IgD-negative memory B cell (primary cell): Measurements from ENCODE around the gene USP10. TPM values are rescaled to one million over a fixed set of nuclear protein-coding genes. Genes with fewer than 3 reads are reported as not detected.
A peak's percentile ranks its signal among the peaks of the same experiment; 100 is the strongest.
"Not testable (repeated sequence)": the region's sequence is repeated elsewhere in the genome, so short reads cannot be mapped to it uniquely, and the experiment has no call there.

Experiments used
- H3K27ac Mint-ChIP-seq, 3 donors: one replicate each; pipeline ENCODE4 v1.8.0; 2020 to 2022; ENCODE audit warnings: mild to moderate bottlenecking in 3 of 3, mixed read lengths in 3 of 3, moderate library complexity in 1 of 3
- H3K27me3 Mint-ChIP-seq: one replicate; pipeline ENCODE4 v1.8.0; 2021; ENCODE audit warnings: mixed read lengths
- H3K36me3 Mint-ChIP-seq: one replicate; pipeline ENCODE4 v1.8.0; 2020; ENCODE audit warnings: mild to moderate bottlenecking, mixed read lengths
- H3K4me1 Mint-ChIP-seq, 3 donors: one replicate each; pipeline ENCODE4 v1.8.0; 2020 to 2022; ENCODE audit warnings: mixed read lengths in 3 of 3, mild to moderate bottlenecking in 1 of 3
- H3K4me3 Mint-ChIP-seq, 4 donors: one replicate each; pipeline ENCODE4 v1.8.0; 2020 to 2022; ENCODE audit warnings: mild to moderate bottlenecking in 4 of 4, mixed read lengths in 4 of 4, moderate library complexity in 3 of 4
- H3K9me3 Mint-ChIP-seq, 3 donors: one replicate each; pipeline ENCODE4 v1.8.0; 2020 to 2021; ENCODE audit warnings: mixed read lengths in 3 of 3, mild to moderate bottlenecking in 1 of 3
- polyA plus RNA-seq: library from polyadenylated mRNA; unstranded; fragments of 300-500 nt; fragmentation: Illumina TruSeq; gene quantifications from one replicate; pipeline ENCODE4 v1.2.3, GENCODE V29; 2021

Gene USP10
- polyA plus RNA-seq, 1 donor from 2014 or later: 95.8 TPM

DNA sequence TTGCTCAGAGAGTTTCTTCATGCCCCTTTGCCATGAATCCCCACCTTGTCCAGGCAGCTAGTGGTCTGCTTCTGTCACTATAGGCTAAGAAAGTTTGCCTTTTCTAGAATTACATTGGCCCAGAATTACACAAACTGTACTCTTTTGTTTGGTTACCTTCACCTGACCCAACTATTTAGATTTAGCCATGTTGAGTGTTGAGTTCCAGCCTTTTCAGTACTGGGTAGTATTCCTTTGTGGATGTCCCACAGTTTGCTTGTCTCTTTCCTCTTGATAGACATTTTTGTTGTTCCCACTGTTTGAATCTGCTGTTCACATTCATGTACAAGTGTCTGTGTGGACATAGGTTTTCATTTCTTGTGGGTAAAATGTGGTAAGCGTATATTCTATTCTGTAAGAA, 22.3 kb downstream of the USP10 start:
- H3K4me3 Mint-ChIP-seq: no peak overlapping the region
- peak overlapping the region in 2 of 3 donors; percentile 50 to 74 for H3K27ac Mint-ChIP-seq

DNA sequence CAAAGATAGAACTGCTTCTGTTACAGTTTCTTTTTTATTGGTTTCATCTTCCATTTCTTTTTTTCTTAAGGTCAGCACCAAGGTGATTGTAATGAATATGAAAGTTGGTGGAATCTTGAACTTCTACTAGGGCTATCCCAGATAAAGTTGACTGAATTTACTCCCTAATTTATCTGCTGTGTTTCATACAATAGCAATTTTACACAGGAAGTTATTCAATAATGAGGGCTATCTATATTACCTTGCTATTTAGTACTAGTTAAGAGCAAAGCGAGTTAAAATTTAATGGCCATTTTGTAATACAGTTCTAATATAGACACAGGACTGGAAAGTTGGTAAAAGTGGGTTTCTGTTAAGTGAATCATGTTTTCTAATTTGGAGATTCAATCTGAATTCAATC, 24.1 kb downstream of the USP10 start:
- Mint-ChIP-seq H3K4me3 (peak overlapping the region in 3 of 4 donors; percentile 30 to 58 (median 42)), H3K36me3 (no peaks in the 10 kb centered on the region)

More for the DNA sequence above, 22.3 kb downstream of the USP10 start:
- Mint-ChIP-seq H3K9me3 (no peaks in the 10 kb centered on the region), H3K4me1 (peaks cover 47 to 65% (median 59%) of the 10 kb centered on the region in 3 donors), H3K27me3 (no peaks in the 10 kb centered on the region), H3K36me3 (peaks cover 4% of the 10 kb centered on the region)

DNA sequence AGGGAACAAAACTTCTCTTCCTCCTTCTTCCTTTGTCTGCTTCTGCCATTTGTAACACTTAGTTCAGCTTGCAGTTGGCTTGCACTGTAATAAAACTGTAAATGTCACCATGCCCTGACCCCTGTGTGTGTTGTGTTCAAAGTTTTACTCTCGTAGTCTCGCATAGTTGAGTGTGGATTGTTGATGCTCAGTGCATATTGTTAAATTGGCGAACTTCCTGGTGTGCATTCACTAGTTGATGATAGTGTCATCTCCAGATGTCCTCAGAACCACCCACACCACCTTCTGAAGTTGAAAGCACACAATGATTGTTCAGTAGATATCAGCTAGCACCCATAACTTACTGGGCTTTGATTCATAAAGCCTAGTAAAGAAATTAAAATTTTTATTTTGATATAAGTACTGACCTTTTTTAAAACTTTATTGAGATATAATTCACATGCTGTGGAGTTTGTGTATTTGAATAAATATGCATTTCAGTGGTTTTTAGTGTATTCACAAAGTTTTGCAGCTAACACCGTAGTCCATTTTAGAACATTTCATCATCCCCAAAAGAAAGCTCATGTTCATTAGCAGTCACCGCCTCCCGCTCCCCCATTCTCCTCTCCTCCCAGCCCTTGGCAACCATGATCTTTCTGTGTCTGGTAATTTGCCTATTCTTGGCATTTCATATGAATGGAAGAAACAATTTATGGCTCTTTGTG, 25.0 kb downstream of the USP10 start:
- H3K4me3 Mint-ChIP-seq: peak overlapping the region in 2 of 4 donors; percentile 38 to 47
- H3K36me3 Mint-ChIP-seq: no peaks in the 10 kb centered on the region
- H3K4me1 Mint-ChIP-seq: peaks cover 54 to 65% (median 64%) of the 10 kb centered on the region in 3 donors

More for the DNA sequence above, 24.1 kb downstream of the USP10 start:
- H3K4me1 Mint-ChIP-seq: peaks cover 50 to 64% (median 61%) of the 10 kb centered on the region in 3 donors
- H3K27ac Mint-ChIP-seq: peak overlapping the region; percentile 72 to 90 (median 73)
- no peaks in the 10 kb centered on the region for H3K27me3 Mint-ChIP-seq
- H3K9me3 Mint-ChIP-seq: no peaks in the 10 kb centered on the region

DNA sequence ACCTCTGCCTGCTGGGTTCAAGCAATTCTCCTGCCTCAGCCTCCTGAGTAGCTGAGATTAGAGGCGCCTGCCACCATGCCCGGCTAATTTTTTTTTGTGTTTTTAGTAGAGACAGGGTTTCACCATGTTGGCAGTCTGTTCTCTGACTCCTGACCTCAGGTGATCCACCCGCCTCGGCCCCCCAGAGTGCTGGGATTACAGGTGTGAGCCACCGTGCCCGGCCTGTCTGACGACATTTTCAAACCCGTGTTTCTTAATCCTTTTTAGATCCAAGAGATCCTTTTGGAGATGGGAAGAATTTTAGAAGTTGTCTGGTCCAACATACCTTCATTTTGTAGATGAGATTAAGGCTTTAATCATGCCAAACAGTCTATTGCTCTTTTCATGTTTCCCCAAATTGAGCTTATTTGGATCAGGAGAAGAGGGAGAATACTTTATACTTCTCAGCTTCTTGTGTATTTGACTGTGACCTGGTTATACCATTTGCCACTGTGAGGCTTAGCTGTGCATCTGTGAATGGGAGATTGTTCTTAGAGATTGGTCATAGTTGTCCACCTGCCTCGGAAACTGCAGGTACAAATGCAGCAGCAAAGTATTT, 25.8 kb downstream of the USP10 start:
- Mint-ChIP-seq H3K27me3 (no peaks in the 10 kb centered on the region), H3K9me3 (no peaks in the 10 kb centered on the region), H3K4me3 (peak overlapping the region in 3 of 4 donors; percentile 47 to 93 (median 88)), H3K36me3 (no peaks in the 10 kb centered on the region), H3K4me1 (peaks cover 61 to 69% (median 67%) of the 10 kb centered on the region in 3 donors), H3K27ac (peak overlapping the region; percentile 51 to 95 (median 71))

More for the DNA sequence above, 25.0 kb downstream of the USP10 start:
- H3K27me3 Mint-ChIP-seq: no peaks in the 10 kb centered on the region
- peak overlapping the region; percentile 2 to 89 (median 51) for H3K27ac Mint-ChIP-seq
- no peaks in the 10 kb centered on the region for H3K9me3 Mint-ChIP-seq

DNA sequence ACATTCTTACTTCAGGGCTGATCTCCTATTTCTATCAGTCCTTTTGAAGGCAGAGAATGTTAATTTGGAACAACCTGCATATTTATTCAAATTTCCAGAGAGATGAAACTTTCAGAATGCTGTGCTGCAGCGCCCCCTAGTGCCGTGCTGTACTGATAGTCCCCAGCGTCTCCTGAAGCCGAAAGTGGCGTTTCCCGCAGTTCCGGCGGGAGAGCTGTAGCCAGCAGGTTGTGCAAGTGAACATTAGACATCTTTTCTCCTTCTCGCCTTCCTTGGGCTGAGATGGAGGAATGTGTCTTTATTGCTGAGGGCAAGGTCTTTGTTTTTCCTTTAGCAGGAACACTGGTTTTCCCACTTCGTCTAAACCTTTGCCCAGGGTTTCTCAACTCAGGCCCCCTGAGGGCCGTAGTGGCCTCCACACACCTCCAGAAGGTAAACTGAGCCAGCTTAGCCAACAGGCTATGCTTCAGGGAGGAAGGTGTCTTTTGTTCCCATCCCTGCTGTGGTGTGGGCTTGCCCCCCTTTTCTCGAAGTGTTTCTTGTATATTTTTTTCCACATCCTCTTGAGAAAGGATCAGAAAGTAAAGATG, 26.4 kb downstream of the USP10 start:
- Mint-ChIP-seq H3K27ac (peak overlapping the region; percentile 51 to 95 (median 90)), H3K27me3 (no peaks in the 10 kb centered on the region), H3K9me3 (no peaks in the 10 kb centered on the region), H3K4me1 (peaks cover 63 to 71% (median 70%) of the 10 kb centered on the region in 3 donors), H3K36me3 (no peaks in the 10 kb centered on the region), H3K4me3 (peak overlapping the region; percentile 47 to 93 (median 82))

DNA sequence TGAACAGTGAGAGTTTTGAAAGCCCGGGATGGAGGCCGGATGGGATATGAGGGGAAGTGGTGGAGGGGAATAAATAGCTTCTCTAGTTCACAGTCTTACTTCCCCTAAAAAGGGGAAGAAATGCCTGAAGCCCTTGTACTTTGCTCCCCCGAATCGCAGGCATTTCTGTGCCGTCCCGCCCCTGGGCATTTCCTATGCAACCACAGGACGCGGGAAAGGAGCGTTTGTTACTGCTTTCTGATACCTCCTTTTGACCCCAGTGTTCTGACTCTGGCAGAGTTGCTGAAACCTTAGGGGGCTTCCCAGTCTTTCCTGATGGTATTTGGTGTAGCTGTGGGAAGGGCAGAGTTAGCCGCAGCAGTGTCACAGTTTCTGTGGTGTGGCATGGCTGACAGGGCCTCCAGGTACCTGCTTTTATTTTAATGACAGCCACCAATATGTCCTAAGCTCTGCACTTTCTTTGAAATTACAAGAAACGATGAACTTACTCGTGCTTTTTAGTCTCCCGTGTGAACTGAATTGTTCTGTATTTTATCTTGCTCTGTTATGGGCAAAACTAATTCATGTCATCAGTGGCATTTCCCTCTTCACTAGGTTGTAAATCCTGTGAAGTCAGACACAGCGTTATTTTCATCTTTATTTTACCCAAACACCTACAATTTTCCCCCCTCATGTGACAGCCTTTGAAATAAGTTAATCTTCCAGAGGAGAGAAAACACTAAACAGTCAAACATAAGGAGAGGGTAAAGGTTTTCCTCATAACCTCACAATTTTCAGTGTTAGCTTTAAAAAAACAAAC, 27.1 kb downstream of the USP10 start:
- peaks cover 67 to 75% (median 74%) of the 10 kb centered on the region in 3 donors for H3K4me1 Mint-ChIP-seq
- no peaks in the 10 kb centered on the region for H3K9me3 Mint-ChIP-seq
- peak overlapping the region; percentile 47 to 93 (median 82) for H3K4me3 Mint-ChIP-seq

DNA sequence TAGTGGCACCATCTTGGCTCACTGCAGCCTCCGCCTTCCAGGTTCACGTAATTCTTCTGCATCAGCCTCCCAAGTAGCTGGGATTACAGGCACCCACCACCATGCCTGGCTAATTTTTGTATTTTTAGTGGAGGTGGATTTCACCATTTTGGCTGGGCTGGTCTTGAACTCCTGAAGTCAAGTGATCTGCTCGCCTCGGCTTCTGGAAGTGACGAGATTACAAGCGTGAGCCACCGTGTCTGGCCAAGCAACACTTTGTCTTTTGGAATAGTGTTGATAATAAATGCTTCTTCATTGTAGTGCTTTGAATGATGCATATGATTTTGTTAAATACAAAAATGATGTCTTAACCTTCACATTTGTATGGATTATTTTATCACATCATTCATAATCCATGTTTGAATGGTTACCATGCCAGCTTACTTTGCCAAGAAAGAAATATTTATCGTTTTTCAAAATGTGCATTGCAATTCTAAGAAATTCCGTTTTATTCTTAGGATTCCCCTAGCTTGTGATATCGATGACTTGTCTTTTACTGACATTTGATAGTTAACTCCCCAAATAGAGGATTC, 29.1 kb downstream of the USP10 start:
- H3K4me3 Mint-ChIP-seq: peak overlapping the region in 1 of 4 donors; percentile 41
- peaks cover 52 to 63% (median 62%) of the 10 kb centered on the region in 3 donors for H3K4me1 Mint-ChIP-seq
- no peaks in the 10 kb centered on the region for H3K9me3 Mint-ChIP-seq
- H3K36me3 Mint-ChIP-seq: no peaks in the 10 kb centered on the region
- H3K27ac Mint-ChIP-seq: peak overlapping the region in 1 of 3 donors; percentile 77
- H3K27me3 Mint-ChIP-seq: no peaks in the 10 kb centered on the region

More for the DNA sequence above, 27.1 kb downstream of the USP10 start:
- no peaks in the 10 kb centered on the region for H3K27me3 Mint-ChIP-seq
- H3K36me3 Mint-ChIP-seq: no peaks in the 10 kb centered on the region
- peak overlapping the region; percentile 51 to 95 (median 90) for H3K27ac Mint-ChIP-seq

DNA sequence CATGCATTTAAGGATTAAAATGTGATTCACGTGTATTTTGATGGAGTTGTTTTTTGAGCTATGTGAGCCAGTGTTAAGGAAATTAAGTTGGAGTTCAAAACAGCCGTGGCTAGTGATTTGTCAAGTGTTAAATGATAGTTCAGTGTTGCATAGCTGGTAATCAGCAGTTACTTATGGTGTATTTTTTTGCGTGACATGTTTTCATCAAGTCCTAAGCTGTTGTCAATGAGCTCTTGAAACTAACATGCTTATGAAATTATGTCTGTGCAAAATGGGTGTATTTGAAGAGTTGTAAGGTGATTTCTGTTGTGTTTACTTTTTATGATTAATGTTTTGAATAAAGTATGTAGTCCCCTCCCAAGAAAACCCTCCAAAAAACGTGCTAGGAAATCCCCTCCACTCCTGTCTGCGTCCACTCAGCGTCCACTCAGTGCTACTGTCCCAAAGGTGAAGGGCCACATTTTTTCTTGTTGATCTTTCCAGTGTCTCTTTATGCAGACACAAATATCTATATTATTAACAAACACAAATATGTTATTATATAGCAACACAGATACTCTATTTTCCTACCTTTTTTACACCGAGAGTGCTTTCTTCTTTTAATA, 30.0 kb downstream of the USP10 start:
- Mint-ChIP-seq H3K36me3 (no peaks in the 10 kb centered on the region), H3K4me1 (peaks cover 47 to 57% (median 53%) of the 10 kb centered on the region in 3 donors)

DNA sequence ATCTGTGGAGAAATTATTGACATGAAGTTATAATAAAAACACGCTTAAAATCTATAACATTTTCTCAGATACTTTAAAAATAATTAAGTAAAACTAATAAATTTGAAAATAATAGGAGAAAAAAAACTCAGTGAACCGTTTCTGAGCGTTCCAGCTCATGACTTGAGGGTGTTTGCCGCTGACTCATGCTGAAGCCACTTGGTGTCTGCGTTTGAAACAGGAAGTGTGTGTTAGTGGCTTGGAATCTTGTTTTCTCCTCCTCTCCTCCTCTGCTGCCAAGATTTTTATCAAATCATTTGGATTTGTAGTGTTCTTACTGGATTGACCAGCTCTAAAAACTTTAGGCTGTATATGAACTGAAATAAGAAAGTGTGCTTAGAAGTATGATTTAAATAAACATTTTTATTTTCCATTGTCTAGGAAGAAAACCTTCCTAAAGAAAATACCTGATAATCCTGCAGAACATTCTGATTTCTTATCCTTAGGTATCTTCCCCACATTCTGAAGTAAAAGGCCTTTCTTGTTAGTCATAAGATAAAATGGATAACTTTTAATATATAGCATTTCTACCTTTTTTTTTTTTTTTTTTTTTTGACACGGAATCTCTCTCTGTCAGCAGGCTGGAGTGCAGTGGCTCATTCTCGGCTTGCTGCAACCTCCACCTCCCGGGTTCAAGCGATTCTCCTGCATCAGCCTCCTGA, 30.8 kb downstream of the USP10 start:
- H3K27me3 Mint-ChIP-seq: no peaks in the 10 kb centered on the region
- H3K36me3 Mint-ChIP-seq: peaks cover under 1% of the 10 kb centered on the region
- H3K9me3 Mint-ChIP-seq: no peaks in the 10 kb centered on the region
- peaks cover 42 to 51% (median 49%) of the 10 kb centered on the region in 3 donors for H3K4me1 Mint-ChIP-seq
- peak overlapping the region in 3 of 4 donors; percentile 14 to 84 (median 81) for H3K4me3 Mint-ChIP-seq
- H3K27ac Mint-ChIP-seq: peak overlapping the region; percentile 60 to 84 (median 77)

More for the DNA sequence above, 30.0 kb downstream of the USP10 start:
- Mint-ChIP-seq H3K4me3 (peak overlapping the region; percentile 14 to 84 (median 63)), H3K9me3 (no peaks in the 10 kb centered on the region), H3K27ac (peak overlapping the region; percentile 31 to 77 (median 60)), H3K27me3 (no peaks in the 10 kb centered on the region)

DNA sequence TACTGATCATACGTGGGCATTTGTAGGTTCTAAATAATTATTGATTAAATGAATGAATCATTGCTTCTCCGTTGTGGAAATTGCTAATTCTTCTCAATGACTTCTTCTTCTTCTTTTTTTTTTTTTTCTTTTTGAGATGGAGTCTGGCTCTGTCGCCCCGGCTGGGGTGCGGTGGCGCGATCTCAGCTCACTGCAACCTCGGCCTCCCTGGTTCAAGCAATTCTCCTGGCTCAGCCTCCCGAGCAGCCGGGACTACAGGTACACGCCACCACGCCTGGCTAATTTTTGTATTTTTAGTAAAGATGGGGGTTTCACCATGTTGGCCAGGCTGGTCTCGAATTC, 32.5 kb downstream of the USP10 start:
- not testable (repeated sequence) for H3K9me3 Mint-ChIP-seq, H3K4me3 Mint-ChIP-seq, H3K27me3 Mint-ChIP-seq, H3K36me3 Mint-ChIP-seq
- Mint-ChIP-seq H3K4me1 (peaks cover 29 to 39% (median 34%) of the 10 kb centered on the region in 3 donors), H3K27ac (peak overlapping the region in 1 of 3 donors; percentile 39)

DNA sequence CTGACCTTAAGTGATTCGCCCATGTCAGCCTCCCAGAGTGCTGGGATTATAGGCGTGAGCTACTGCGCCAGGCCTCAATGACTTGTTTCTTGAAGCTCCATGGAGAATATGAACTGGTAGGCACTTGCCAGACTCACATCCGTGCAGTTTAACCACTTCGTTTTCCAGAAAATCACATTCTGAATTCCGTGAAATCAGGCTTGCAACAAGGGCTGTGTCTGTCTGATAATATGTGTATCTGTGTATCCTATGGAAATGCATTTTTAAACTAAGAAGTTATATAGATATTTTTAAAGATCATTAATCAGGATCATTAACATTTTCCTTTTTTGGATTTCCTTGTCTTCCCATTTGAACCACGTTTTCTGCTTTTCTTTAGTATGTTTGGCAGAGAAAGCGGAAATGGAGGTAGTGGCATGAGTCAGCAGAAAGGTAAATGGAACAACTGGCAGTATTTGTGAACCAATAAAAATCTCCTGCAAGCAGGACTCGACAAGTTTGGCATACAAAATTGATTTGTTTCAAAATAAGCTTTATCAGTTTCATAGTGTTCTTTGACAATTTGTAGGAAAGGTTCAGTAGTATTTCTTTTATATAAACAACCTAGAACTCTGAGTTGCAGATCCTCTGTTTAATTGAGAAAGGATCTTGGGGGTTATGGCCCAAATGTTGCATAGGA, 33.0 kb downstream of the USP10 start:
- H3K4me1 Mint-ChIP-seq: peaks cover 29 to 39% (median 32%) of the 10 kb centered on the region in 3 donors
- no peak overlapping the region for H3K4me3 Mint-ChIP-seq
- H3K36me3 Mint-ChIP-seq: peaks cover 1% of the 10 kb centered on the region
- H3K27ac Mint-ChIP-seq: peak overlapping the region in 1 of 3 donors; percentile 39
- H3K27me3 Mint-ChIP-seq: no peaks in the 10 kb centered on the region
- H3K9me3 Mint-ChIP-seq: no peaks in the 10 kb centered on the region

DNA sequence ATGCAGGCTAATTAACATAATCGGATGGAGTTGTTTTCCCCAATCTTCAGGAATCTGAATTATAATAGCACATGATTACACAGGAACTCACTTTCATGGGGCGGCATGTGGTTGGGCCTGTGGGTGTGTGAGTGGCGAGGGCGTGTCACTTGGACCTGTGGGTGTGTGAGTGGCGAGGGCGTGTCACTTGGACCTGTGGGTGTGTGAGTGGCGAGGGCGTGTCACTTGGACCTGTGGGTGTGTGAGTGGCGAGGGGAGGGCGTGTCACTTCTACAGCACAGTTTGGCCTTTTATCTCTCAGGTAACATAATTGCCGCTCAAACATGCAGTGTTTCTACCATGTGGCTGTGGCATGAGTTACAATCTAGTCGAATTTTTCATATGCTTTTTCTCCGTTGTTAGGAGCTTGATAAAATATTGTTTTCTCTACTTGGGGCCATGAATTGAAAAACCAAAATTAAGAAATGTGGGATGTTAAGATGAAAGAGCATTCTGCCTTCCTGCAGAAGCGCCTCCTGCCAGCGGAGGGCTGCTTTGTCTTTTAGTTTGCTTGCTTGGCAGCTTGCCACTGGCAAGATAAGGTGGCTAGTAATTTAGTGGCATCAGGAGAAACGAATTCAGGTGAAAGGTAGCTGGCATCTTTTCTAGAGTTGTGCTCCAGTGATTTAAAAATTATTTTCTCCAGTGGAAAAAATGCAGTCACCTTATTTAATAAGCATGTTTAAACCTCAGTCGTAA, 36.2 kb downstream of the USP10 start:
- Mint-ChIP-seq H3K27ac (no peak overlapping the region), H3K9me3 (no peaks in the 10 kb centered on the region), H3K27me3 (no peaks in the 10 kb centered on the region), H3K4me1 (peaks cover 18 to 33% (median 21%) of the 10 kb centered on the region in 3 donors), H3K4me3 (no peak overlapping the region), H3K36me3 (peaks cover 1% of the 10 kb centered on the region)
